ENCODE measurements around the gene ATL3. TPM values are rescaled to one million over a fixed set of nuclear protein-coding genes. Genes with fewer than 3 reads are reported as not detected.

The ATL3 gene
- total RNA-seq, 1 experiment from 2014 or later: 32.3 TPM

DNA sequence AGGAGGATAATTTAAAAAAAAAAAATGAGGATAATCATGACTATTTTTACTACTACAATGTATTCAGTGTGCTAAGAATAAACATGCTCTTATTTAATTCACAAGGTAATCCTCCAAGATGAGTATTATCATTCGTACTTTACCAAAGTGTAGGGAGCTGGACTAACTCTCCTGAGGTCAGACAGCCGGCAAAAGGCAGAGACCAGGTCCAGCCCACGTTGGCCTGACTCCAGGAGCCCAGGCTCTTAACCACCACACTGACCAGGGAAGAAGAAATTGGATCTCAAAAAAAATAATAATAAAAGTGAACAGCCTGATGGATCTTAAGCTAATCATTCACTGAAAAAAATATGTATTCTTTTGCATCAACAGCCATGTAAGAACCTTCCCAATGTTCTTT is 82.2 kb downstream of the ATL3 start:
- ATAC-seq: no peak
- intact Hi-C loops (cut with micrococcal nuclease): no loop called here
- no peaks in the 10 kb centered on the region for H3K79me2 ChIP-seq (ENCODE audit: insufficient read depth, low read length)
- DNase-seq (ENCODE audit: low read depth, low spot score): no peak
- H3K9me3 ChIP-seq (ENCODE audit: control insufficient read depth in 1 of 2, insufficient read depth in 1 of 2, low read depth in 1 of 2, low read length in 2 of 2): no peaks in the 10 kb centered on the region
- TF ChIP-seq FOSL1 (IDR thresholded peaks at IDR 0.05; ENCODE audit: low read depth): no peak
- TF ChIP-seq SRF (IDR thresholded peaks at IDR 0.05; ENCODE audit: low read depth): no peak
- TF ChIP-seq YY1 (IDR thresholded peaks at IDR 0.05; ENCODE audit: extremely low read depth, insufficient replicate concordance, low read depth, low read length): no peak
- TF ChIP-seq CBX3 (IDR thresholded peaks at IDR 0.05; ENCODE audit: low read depth): no peak
- no peak for TF ChIP-seq SP1 (IDR thresholded peaks at IDR 0.05; ENCODE audit: low read depth)
- TF ChIP-seq, protein P1, sequence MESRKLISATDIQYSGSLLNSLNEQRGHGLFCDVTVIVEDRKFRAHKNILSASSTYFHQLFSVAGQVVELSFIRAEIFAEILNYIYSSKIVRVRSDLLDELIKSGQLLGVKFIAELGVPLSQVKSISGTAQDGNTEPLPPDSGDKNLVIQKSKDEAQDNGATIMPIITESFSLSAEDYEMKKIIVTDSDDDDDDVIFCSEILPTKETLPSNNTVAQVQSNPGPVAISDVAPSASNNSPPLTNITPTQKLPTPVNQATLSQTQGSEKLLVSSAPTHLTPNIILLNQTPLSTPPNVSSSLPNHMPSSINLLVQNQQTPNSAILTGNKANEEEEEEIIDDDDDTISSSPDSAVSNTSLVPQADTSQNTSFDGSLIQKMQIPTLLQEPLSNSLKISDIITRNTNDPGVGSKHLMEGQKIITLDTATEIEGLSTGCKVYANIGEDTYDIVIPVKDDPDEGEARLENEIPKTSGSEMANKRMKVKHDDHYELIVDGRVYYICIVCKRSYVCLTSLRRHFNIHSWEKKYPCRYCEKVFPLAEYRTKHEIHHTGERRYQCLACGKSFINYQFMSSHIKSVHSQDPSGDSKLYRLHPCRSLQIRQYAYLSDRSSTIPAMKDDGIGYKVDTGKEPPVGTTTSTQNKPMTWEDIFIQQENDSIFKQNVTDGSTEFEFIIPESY (IDR thresholded peaks at IDR 0.05; ENCODE audit: extremely low read depth, insufficient replicate concordance, low read length): no peak
- TF ChIP-seq, protein P2, sequence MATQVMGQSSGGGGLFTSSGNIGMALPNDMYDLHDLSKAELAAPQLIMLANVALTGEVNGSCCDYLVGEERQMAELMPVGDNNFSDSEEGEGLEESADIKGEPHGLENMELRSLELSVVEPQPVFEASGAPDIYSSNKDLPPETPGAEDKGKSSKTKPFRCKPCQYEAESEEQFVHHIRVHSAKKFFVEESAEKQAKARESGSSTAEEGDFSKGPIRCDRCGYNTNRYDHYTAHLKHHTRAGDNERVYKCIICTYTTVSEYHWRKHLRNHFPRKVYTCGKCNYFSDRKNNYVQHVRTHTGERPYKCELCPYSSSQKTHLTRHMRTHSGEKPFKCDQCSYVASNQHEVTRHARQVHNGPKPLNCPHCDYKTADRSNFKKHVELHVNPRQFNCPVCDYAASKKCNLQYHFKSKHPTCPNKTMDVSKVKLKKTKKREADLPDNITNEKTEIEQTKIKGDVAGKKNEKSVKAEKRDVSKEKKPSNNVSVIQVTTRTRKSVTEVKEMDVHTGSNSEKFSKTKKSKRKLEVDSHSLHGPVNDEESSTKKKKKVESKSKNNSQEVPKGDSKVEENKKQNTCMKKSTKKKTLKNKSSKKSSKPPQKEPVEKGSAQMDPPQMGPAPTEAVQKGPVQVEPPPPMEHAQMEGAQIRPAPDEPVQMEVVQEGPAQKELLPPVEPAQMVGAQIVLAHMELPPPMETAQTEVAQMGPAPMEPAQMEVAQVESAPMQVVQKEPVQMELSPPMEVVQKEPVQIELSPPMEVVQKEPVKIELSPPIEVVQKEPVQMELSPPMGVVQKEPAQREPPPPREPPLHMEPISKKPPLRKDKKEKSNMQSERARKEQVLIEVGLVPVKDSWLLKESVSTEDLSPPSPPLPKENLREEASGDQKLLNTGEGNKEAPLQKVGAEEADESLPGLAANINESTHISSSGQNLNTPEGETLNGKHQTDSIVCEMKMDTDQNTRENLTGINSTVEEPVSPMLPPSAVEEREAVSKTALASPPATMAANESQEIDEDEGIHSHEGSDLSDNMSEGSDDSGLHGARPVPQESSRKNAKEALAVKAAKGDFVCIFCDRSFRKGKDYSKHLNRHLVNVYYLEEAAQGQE (IDR thresholded peaks at IDR 0.05; ENCODE audit: low read depth): no peak
- no peak for TF ChIP-seq ZNF274 (IDR thresholded peaks at IDR 0.05; ENCODE audit: low read depth, low read length)
- H3K9me2 ChIP-seq (ENCODE audit: insufficient read depth): no peaks in the 10 kb centered on the region
- H2AFZ ChIP-seq (ENCODE audit: low read depth, low read length, poor library complexity, severe bottlenecking): no peak overlapping the region
- no peak overlapping the region for H3K4me3 ChIP-seq (replicated peaks in 1 of 2; ENCODE audit: low read depth in 1 of 2, low read length in 2 of 2)
- H3K36me3 ChIP-seq (ENCODE audit: control insufficient read depth in 1 of 2, insufficient read depth in 2 of 2, low read length in 2 of 2): 0 out of 4 replicates have a peak, but pooled peaks cover 0 to 4% of the 10 kb centered on the region in 2 experiments
- no peak overlapping the region for H3K9ac ChIP-seq (ENCODE audit: low read length)
- no peaks in the 10 kb centered on the region for H3K27me3 ChIP-seq (ENCODE audit: insufficient read depth, low read length)
- H3K4me1 ChIP-seq (ENCODE audit: control insufficient read depth in 1 of 2, insufficient read depth in 2 of 2, low read length in 2 of 2): no peaks in the 10 kb centered on the region
- BruUV-seq (replicated peaks): no TSS peak
- no peaks in the 10 kb centered on the region for H4K20me1 ChIP-seq (ENCODE audit: insufficient read depth)
- POLR2A ChIA-PET: no interaction called here
- no peak overlapping the region for H3K27ac ChIP-seq (ENCODE audit: low read depth, low read length)
- CTCF ChIA-PET: interaction anchor here (1.4 kb wide), 1 partner anchor 17 kb away, joined by 4 read pairs; no protein-coding TSS in a partner anchor
- RAD21 ChIA-PET (ENCODE audit: low non-redundant PET in 1 of 2, low total read pairs in 2 of 2, uncharacterized antibody in 2 of 2, unreplicated experiment in 2 of 2): no interaction called here
- no peak overlapping the region for H3K4me2 ChIP-seq (ENCODE audit: low read length)
